H1 (cell line): ENCODE data around the gene TFR2. TPM values are rescaled to one million over a fixed set of nuclear protein-coding genes. Genes with fewer than 3 reads are reported as not detected.

Experiments
- ASH2L ChIP-seq: fragments of 200-600, 300-600 bp; sonication (generic); IDR thresholded peaks from one replicate; pipeline ENCODE4 v1.7.1; 2017; ENCODE audit warnings: low read length
- CHD7 ChIP-seq: fragments of 300-600 bp; sonication (generic); IDR thresholded peaks from 2 replicates; pipeline ENCODE4 v1.7.1; 2012; ENCODE audit warnings: low read length, moderate library complexity, mild to moderate bottlenecking, inconsistent platforms; ENCODE audit not compliant: insufficient replicate concordance
- CTCF ChIP-seq, 3 experiments: IDR thresholded peaks; 1 replicate in 2 of 3; 2 replicates in 1 of 3; pipeline versions ENCODE4 v1.5.1 to v1.6.1; 2011; ENCODE audit warnings: low read length in 3 of 3, mild to moderate bottlenecking in 3 of 3, inconsistent platforms in 2 of 3, low read depth in 1 of 3, moderate library complexity in 1 of 3; ENCODE audit not compliant: insufficient read depth in 1 of 3; ENCODE audit errors: control extremely low read depth in 1 of 3
- RNF2 ChIP-seq: fragments of 200-900, 300-1000 bp; sonication (generic); IDR thresholded peaks from 2 replicates; pipeline ENCODE4 v1.7.1; 2016; ENCODE audit warnings: borderline replicate concordance, low read depth, mild to moderate bottlenecking, antibody characterized with exemption, low read length; ENCODE audit not compliant: poor library complexity, severe bottlenecking; ENCODE audit errors: missing control alignments
- SAP30 ChIP-seq: fragments of 300-600 bp; sonication (generic); IDR thresholded peaks from 2 replicates; pipeline ENCODE4 v1.7.1; 2012; ENCODE audit warnings: low read length, moderate library complexity, mild to moderate bottlenecking, inconsistent platforms; ENCODE audit not compliant: insufficient read depth, insufficient replicate concordance
- polyA plus RNA-seq, 7 experiments: library from polyadenylated mRNA; depleted of rRNA in 3 of 7; stranded (reverse) in 5 of 7; unstranded in 2 of 7; fragments of >200 nt in 5 of 7; fragments of 200-250 nt in 2 of 7; gene quantifications; 1 replicate in 5 of 7; 2 replicates in 1 of 7; 4 replicates in 1 of 7; pipeline versions ENCODE4 v1.2.1 to v1.2.3, GENCODE V29; 2011 to 2013; ENCODE audit warnings: missing spikeins in 2 of 7, mixed read lengths in 2 of 7
- total RNA-seq: library from RNA; stranded (reverse); fragmentation: NEBNext Ultra II Directional; extraction: Animal tissue kit (Norgen Biotek cat#: 25700); gene quantifications from 2 replicates; pipeline ENCODE4 v1.2.1, GENCODE V29; 2021

Gene TFR2
- total and polyA plus RNA-seq, 2 of the 8 experiments (the other 6 are each of a cell fraction or from before 2014, with no cell fraction given), result 4.6 to 5.7 TPM

- no peak for TF ChIP-seq CHD7
- TF ChIP-seq SAP30, result no peak
- TF ChIP-seq CTCF (IDR thresholded peaks at IDR 0.05; ENCODE audit: control extremely low read depth in 1 of 3, insufficient read depth in 1 of 3, low read depth in 1 of 3, low read length in 3 of 3), result peak in 1 of 3 experiments; percentile 27; a peak in 2 of 4 replicates
- peak; percentile 59 for TF ChIP-seq ASH2L
- TF ChIP-seq RNF2, result no peak
Observed at GRCh38 chr7:100604028-100604975, 37.0 kb downstream of the TFR2 start (continued).
